K562 (cell line): Measurements from ENCODE around the gene EFNA2. TPM values are rescaled to one million over a fixed set of nuclear protein-coding genes. Genes with fewer than 3 reads are reported as not detected.

ENCODE experiments used
- CBX3 ChIP-seq, 2 experiments: IDR thresholded peaks; 1 replicate in 1 of 2; 2 replicates in 1 of 2; pipeline ENCODE4 v1.6.1; 2012; ENCODE audit warnings: inconsistent platforms in 2 of 2, low read length in 2 of 2, borderline replicate concordance in 1 of 2, control low read depth in 1 of 2
- CTBP1 ChIP-seq: fragments of 450-650 bp; IDR thresholded peaks from 2 replicates; pipeline ENCODE4 v1.6.1; 2016; ENCODE audit warnings: borderline replicate concordance
- CTCF ChIP-seq, 3 experiments: IDR thresholded peaks in 2 of 3; conservative IDR thresholded peaks in 1 of 3; 2 replicates each; pipeline ENCODE4 v1.5.1; 2011 to 2012; ENCODE audit warnings: low read length in 3 of 3, mild to moderate bottlenecking in 3 of 3, control low read depth in 2 of 3, improper control_type of control experiment in 1 of 3, inconsistent platforms in 1 of 3, low read depth in 1 of 3, mixed read lengths in 1 of 3, moderate library complexity in 1 of 3; ENCODE audit not compliant: insufficient read depth in 2 of 3
- FOSL1 ChIP-seq: fragments of 200-800 bp; sonication (Bioruptor generic); conservative IDR thresholded peaks from 2 replicates; pipeline ENCODE4 v1.6.1; 2016; ENCODE audit warnings: missing genetic modification characterization, missing compliant biosample characterization
- GTF2F1 ChIP-seq: IDR thresholded peaks from 2 replicates; pipeline ENCODE4 v1.6.1; 2011; ENCODE audit warnings: low read depth, low read length, improper control_type of control experiment
- NFIX ChIP-seq: fragments of 250-450 bp; sonication (Bioruptor Pico); IDR thresholded peaks from 2 replicates; pipeline ENCODE4 v1.4.0; 2020; ENCODE audit warnings: low read depth, mild to moderate bottlenecking, moderate library complexity
- SMAD4 ChIP-seq: fragments of 250-450 bp; sonication (Bioruptor Pico); conservative IDR thresholded peaks from 2 replicates; pipeline ENCODE4 v1.8.0; 2021; ENCODE audit warnings: inconsistent platforms, mild to moderate bottlenecking, moderate library complexity
- SRSF9 ChIP-seq: fragments of 200-400 bp; formaldehyde crosslinking; IDR thresholded peaks from 2 replicates; pipeline ENCODE4 v1.6.1; 2017; ENCODE audit warnings: low read depth, low read length, borderline replicate concordance
- ZNF124 ChIP-seq: sonication (generic); formaldehyde crosslinking; IDR thresholded peaks from 2 replicates; pipeline ENCODE4 v1.8.1; 2022; ENCODE audit warnings: missing genetic modification reagents
- ZNF217 ChIP-seq: sonication (generic); formaldehyde crosslinking; IDR thresholded peaks from 2 replicates; pipeline ENCODE4 v1.8.0; 2022; ENCODE audit warnings: mild to moderate bottlenecking, missing genetic modification reagents
- ZNF41 ChIP-seq: fragments of 250-450 bp; sonication (Bioruptor Pico); conservative IDR thresholded peaks from 2 replicates; pipeline ENCODE4 v1.4.0; 2020; ENCODE audit warnings: mild to moderate bottlenecking
- ZNF75A ChIP-seq: fragments of 450-650 bp; formaldehyde crosslinking; IDR thresholded peaks from 2 replicates; pipeline ENCODE4 v1.4.0; 2020; ENCODE audit warnings: mild to moderate bottlenecking
- polyA plus RNA-seq, 8 experiments: library from polyadenylated mRNA; depleted of rRNA in 4 of 8; stranded (reverse) in 5 of 8; unstranded in 3 of 8; fragments of >200 nt; fragmentation: Nextera tagmentation in 2 of 8; fragmentation: Illumina TruSeq in 1 of 8; extraction: Ambion mirVana in 2 of 8; extraction: Trizol in 1 of 8; gene quantifications; 2 replicates each; pipeline versions ENCODE4 v1.2.1 to v1.2.3, GENCODE V29; 2011 to 2014; ENCODE audit warnings: inconsistent platforms in 1 of 8, missing spikeins in 1 of 8
- total RNA-seq, 7 experiments: library from RNA; depleted of rRNA in 6 of 7; stranded (reverse); fragments of >200 nt in 6 of 7; fragmentation: Illumina TruSeq in 2 of 7; extraction: Trizol in 2 of 7; gene quantifications; 2 replicates each; pipeline versions ENCODE4 v1.2.1 to v1.2.3, GENCODE V29; 2011 to 2021; ENCODE audit warnings: low replicate concordance in 1 of 7
- TF ChIP-seq, protein P1 (sequence below): fragments of 450-650 bp; formaldehyde crosslinking; IDR thresholded peaks from 2 replicates; pipeline ENCODE4 v1.4.0; 2020; ENCODE audit warnings: mild to moderate bottlenecking, moderate library complexity
- TF ChIP-seq, protein P2 (sequence below): fragments of 450-650 bp; formaldehyde crosslinking; IDR thresholded peaks from 2 replicates; pipeline ENCODE4 v1.4.0; 2020; ENCODE audit warnings: mild to moderate bottlenecking, moderate library complexity
- TF ChIP-seq, protein P3 (sequence below): fragments of 450-650 bp; IDR thresholded peaks from 2 replicates; pipeline ENCODE4 v1.6.1; 2014; ENCODE audit warnings: low read depth, mild to moderate bottlenecking, moderate library complexity, borderline replicate concordance
- TF ChIP-seq, protein P4 (sequence below), 2 experiments: fragments of 450-650 bp in 1 of 2; sonication (generic) in 1 of 2; formaldehyde crosslinking in 1 of 2; IDR thresholded peaks in 1 of 2; conservative IDR thresholded peaks in 1 of 2; 2 replicates each; pipeline versions ENCODE4 v1.6.1 to v1.8.1; 2016 to 2023; ENCODE audit warnings: mild to moderate bottlenecking in 2 of 2, moderate library complexity in 2 of 2, inconsistent platforms in 1 of 2, missing genetic modification reagents in 1 of 2

Gene EFNA2
- total and polyA plus RNA-seq, 9 of the 15 experiments (the other 6 are each of a cell fraction or from before 2014, with no cell fraction given): 0.11 to 0.44 (median 0.15) TPM; not detected in 6

- no peak for TF ChIP-seq ZNF75A (CRISPR knock-in tag)
- no peak; the same call in 1 of the 2 replicates for TF ChIP-seq SMAD4 (CRISPR knock-in tag)
- peak; percentile 80; the same call in 1 of the 2 replicates for TF ChIP-seq CTBP1
- TF ChIP-seq, protein P1, sequence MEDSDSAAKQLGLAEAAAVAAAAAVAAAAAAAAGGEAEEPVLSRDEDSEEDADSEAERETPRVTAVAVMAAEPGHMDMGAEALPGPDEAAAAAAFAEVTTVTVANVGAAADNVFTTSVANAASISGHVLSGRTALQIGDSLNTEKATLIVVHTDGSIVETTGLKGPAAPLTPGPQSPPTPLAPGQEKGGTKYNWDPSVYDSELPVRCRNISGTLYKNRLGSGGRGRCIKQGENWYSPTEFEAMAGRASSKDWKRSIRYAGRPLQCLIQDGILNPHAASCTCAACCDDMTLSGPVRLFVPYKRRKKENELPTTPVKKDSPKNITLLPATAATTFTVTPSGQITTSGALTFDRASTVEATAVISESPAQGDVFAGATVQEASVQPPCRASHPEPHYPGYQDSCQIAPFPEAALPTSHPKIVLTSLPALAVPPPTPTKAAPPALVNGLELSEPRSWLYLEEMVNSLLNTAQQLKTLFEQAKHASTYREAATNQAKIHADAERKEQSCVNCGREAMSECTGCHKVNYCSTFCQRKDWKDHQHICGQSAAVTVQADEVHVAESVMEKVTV (CRISPR knock-in tag): no peak
- TF ChIP-seq NFIX: no peak
- TF ChIP-seq, protein P2, sequence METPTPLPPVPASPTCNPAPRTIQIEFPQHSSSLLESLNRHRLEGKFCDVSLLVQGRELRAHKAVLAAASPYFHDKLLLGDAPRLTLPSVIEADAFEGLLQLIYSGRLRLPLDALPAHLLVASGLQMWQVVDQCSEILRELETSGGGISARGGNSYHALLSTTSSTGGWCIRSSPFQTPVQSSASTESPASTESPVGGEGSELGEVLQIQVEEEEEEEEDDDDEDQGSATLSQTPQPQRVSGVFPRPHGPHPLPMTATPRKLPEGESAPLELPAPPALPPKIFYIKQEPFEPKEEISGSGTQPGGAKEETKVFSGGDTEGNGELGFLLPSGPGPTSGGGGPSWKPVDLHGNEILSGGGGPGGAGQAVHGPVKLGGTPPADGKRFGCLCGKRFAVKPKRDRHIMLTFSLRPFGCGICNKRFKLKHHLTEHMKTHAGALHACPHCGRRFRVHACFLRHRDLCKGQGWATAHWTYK (CRISPR knock-in tag): peak; percentile 67; the same call in 1 of the 2 replicates
- peak; percentile 72; the same call in 1 of the 2 replicates for TF ChIP-seq GTF2F1
- 0 out of 6 replicates have a peak, but pooled peaks of 1 of the 3 experiments have one; percentile 9 for TF ChIP-seq CTCF (IDR thresholded peaks at IDR 0.05 in 2 of 3, conservative IDR thresholded peaks at IDR 0.05 in 1 of 3; ENCODE audit: insufficient read depth in 2 of 3, low read depth in 1 of 3, low read length in 3 of 3)
- no peak for TF ChIP-seq ZNF41 (CRISPR knock-in tag)
- TF ChIP-seq CBX3 (IDR thresholded peaks at IDR 0.05; ENCODE audit: borderline replicate concordance in 1 of 2, low read length in 2 of 2): peak in 1 of 2 experiments; percentile 42; a peak in 1 of 3 replicates
- no peak for TF ChIP-seq ZNF124 (CRISPR knock-in tag)
- TF ChIP-seq FOSL1: peak; percentile 23; the same call in 1 of the 2 replicates
- TF ChIP-seq ZNF217 (CRISPR knock-in tag): no peak
- TF ChIP-seq, protein P3, sequence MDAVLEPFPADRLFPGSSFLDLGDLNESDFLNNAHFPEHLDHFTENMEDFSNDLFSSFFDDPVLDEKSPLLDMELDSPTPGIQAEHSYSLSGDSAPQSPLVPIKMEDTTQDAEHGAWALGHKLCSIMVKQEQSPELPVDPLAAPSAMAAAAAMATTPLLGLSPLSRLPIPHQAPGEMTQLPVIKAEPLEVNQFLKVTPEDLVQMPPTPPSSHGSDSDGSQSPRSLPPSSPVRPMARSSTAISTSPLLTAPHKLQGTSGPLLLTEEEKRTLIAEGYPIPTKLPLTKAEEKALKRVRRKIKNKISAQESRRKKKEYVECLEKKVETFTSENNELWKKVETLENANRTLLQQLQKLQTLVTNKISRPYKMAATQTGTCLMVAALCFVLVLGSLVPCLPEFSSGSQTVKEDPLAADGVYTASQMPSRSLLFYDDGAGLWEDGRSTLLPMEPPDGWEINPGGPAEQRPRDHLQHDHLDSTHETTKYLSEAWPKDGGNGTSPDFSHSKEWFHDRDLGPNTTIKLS: peak; percentile 90
- TF ChIP-seq, protein P4, sequence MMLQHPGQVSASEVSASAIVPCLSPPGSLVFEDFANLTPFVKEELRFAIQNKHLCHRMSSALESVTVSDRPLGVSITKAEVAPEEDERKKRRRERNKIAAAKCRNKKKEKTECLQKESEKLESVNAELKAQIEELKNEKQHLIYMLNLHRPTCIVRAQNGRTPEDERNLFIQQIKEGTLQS (IDR thresholded peaks at IDR 0.05): no peak
- TF ChIP-seq, protein P4 (CRISPR knock-in tag; conservative IDR thresholded peaks at IDR 0.05): 0 out of 2 replicates have a peak, but pooled peaks have one; percentile 16
- TF ChIP-seq SRSF9: no peak
Observed at GRCh38 chr19:1241417-1242095, 44.1 kb upstream of the EFNA2 start, which contains the start of gene ATP5F1D (continued).
